MCF 10A (cell line): Measurements from ENCODE around the gene CASD1. TPM values are rescaled to one million over a fixed set of nuclear protein-coding genes. Genes with fewer than 3 reads are reported as not detected.

Experiments
- BruUV-seq: library from RNA; stranded (reverse); fragments of 400-500 nt; replicated peaks from 2 replicates; lab custom pipeline; 2021; lab: Mats Ljungman, UMichigan
- CTCF ChIA-PET: fragments of 300-600 bp; sonication (Branson Sonifier 250); formaldehyde crosslinking; extraction: SDS; loops from one replicate; lab custom pipeline; 2021; ENCODE audit warnings: antibody characterized with exemption, inconsistent platforms; lab: Yijun Ruan, JAX
- POLR2A ChIA-PET: fragments of 300-600, 350-650 bp; sonication (Branson Sonifier 250); formaldehyde crosslinking; extraction: SDS; loops from one replicate; lab custom pipeline; 2020; ENCODE audit warnings: antibody characterized with exemption, inconsistent platforms; lab: Yijun Ruan, JAX
- DNase-seq: peaks from one replicate; pipeline ENCODE4 v3.0.0-alpha.2; 2018; ENCODE audit not compliant: unreplicated experiment
- H3K27ac Mint-ChIP-seq: one replicate; pipeline ENCODE4 v1.8.0; 2022; ENCODE audit warnings: mild to moderate bottlenecking, low read depth, mixed read lengths; ENCODE audit not compliant: unreplicated experiment
- H3K27me3 Mint-ChIP-seq: one replicate; pipeline ENCODE4 v1.8.0; 2022; ENCODE audit warnings: mixed read lengths; ENCODE audit not compliant: insufficient read depth, unreplicated experiment
- H3K36me3 Mint-ChIP-seq: one replicate; pipeline ENCODE4 v1.8.0; 2022; ENCODE audit warnings: mild to moderate bottlenecking, moderate library complexity, mixed read lengths; ENCODE audit not compliant: insufficient read depth, unreplicated experiment
- H3K4me1 Mint-ChIP-seq: one replicate; pipeline ENCODE4 v1.8.0; 2022; ENCODE audit warnings: mixed read lengths; ENCODE audit not compliant: insufficient read depth, unreplicated experiment
- H3K4me3 Mint-ChIP-seq: one replicate; pipeline ENCODE4 v1.8.0; 2022; ENCODE audit warnings: mild to moderate bottlenecking, moderate library complexity, mixed read lengths; ENCODE audit not compliant: unreplicated experiment
- H3K9me3 Mint-ChIP-seq: one replicate; pipeline ENCODE4 v1.8.0; 2022; ENCODE audit warnings: mixed read lengths; ENCODE audit not compliant: unreplicated experiment
- intact Hi-C: fragments of 100-400 bp; cut with micrococcal nuclease; formaldehyde crosslinking; loops from 2 replicates; pipeline ENCODE4 v1.14.1; 2022
- total RNA-seq: library from RNA; stranded (reverse); gene quantifications from 2 replicates; pipeline ENCODE4 v1.2.3, GENCODE V29; 2022
- TF ChIP-seq, protein P1 (sequence below): fragments of 200-600 bp; IDR thresholded peaks from one replicate; pipeline ENCODE4 v1.8.0; 2022; ENCODE audit warnings: antibody characterized with exemption, mild to moderate bottlenecking; ENCODE audit not compliant: unreplicated experiment

CASD1 gene
- total RNA-seq, 1 experiment from 2014 or later, result 15.9 TPM

DNA sequence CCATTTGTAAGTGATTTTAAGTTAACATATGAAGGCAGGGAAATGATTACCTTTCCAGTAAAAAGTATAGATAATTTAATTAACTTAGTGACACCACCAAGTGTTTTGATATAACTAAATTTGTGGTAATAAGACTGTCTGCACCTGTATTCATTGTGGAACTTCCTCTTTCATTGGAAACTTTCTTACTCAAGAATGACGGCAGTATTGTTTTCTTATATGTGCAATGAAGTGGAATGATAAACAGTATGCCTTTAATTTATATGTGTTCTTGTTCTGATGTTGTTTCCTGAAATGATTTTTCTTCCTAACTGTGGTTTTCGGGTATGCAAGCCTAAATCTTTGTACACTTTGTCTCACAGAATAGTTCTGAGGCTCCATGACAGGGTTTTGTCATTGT is 46.4 kb downstream of the CASD1 start:
- Mint-ChIP-seq H3K4me1 (no peaks in the 10 kb centered on the region), H3K27me3 (no peaks in the 10 kb centered on the region)

DNA sequence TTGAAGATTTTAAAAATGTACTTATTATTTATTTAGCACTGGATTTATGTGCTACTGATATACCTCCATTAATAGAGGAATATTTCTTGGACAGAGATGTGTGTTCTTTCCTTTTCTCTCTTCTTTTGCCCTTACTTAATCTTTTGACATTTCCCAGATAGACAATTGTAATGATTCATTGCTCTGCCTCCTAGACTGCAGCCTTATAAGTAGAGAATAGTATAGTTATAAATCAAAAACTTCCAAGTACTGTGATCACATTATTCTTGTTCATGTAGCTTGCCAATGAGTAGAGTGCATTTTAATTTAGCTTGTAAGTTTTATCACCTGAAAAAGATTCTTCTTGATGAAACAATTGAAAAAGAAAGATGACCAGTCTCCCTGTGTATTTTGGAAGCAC is 47.6 kb downstream of the CASD1 start:
- Mint-ChIP-seq H3K27me3 (no peaks in the 10 kb centered on the region), H3K4me3 (no peak overlapping the region), H3K36me3 (peaks cover 26% of the 10 kb centered on the region), H3K4me1 (no peaks in the 10 kb centered on the region), H3K27ac (no peak overlapping the region), H3K9me3 (no peaks in the 10 kb centered on the region)
- ChIA-PET POLR2A (interaction anchor here (0.9 kb wide), 1 partner anchor 99 kb away, joined by 3 read pairs; the partner anchor contains the start of gene SGCE), CTCF (interaction anchor here (1.0 kb wide), 1 partner anchor 643 kb away, joined by 3 read pairs; no protein-coding TSS in a partner anchor)
- intact Hi-C loops, result no loop called here
- no peak for DNase-seq
- TF ChIP-seq, protein P1, sequence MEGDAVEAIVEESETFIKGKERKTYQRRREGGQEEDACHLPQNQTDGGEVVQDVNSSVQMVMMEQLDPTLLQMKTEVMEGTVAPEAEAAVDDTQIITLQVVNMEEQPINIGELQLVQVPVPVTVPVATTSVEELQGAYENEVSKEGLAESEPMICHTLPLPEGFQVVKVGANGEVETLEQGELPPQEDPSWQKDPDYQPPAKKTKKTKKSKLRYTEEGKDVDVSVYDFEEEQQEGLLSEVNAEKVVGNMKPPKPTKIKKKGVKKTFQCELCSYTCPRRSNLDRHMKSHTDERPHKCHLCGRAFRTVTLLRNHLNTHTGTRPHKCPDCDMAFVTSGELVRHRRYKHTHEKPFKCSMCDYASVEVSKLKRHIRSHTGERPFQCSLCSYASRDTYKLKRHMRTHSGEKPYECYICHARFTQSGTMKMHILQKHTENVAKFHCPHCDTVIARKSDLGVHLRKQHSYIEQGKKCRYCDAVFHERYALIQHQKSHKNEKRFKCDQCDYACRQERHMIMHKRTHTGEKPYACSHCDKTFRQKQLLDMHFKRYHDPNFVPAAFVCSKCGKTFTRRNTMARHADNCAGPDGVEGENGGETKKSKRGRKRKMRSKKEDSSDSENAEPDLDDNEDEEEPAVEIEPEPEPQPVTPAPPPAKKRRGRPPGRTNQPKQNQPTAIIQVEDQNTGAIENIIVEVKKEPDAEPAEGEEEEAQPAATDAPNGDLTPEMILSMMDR, result no peak
- no TSS peak for BruUV-seq

More for the DNA sequence above, 46.4 kb downstream of the CASD1 start:
- Mint-ChIP-seq H3K27ac (no peak overlapping the region), H3K9me3 (no peaks in the 10 kb centered on the region), H3K36me3 (peaks cover 29% of the 10 kb centered on the region), H3K4me3 (no peak overlapping the region)
- intact Hi-C loops, result no loop called here
- TF ChIP-seq, protein P1, result no peak
- no peak for DNase-seq
- ChIA-PET CTCF (no interaction called here), POLR2A (interaction anchor here (0.9 kb wide), 1 partner anchor 100 kb away, joined by 3 read pairs; the partner anchor contains the start of gene SGCE)
- no TSS peak for BruUV-seq

DNA sequence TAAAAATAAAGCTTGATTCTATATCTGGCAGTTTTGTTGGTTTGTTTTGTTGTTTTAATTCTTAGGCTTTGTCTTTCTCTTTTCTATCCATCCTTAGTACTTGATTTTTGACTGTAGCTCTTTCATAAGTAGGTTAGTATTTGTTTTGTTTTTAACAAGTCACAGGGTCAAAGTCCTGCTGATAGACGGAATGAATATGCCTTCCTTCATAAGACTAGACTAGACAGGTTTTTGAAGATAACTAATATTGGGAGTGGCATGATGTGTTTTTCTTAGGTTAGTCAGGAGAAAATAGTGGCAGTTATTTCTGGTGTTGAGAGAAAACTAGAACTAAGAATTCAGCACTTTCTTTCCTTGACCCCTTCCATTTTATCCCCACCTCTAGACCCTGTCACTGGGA is 50.4 kb downstream of the CASD1 start:
- H3K27ac Mint-ChIP-seq, result no peak overlapping the region
- H3K36me3 Mint-ChIP-seq, result no peaks in the 10 kb centered on the region
- H3K27me3 Mint-ChIP-seq, result no peaks in the 10 kb centered on the region
- CTCF ChIA-PET, result no interaction called here
- POLR2A ChIA-PET, result no interaction called here
- H3K9me3 Mint-ChIP-seq, result no peaks in the 10 kb centered on the region
- TF ChIP-seq, protein P1, result no peak
- H3K4me1 Mint-ChIP-seq, result no peaks in the 10 kb centered on the region
- no peak overlapping the region for H3K4me3 Mint-ChIP-seq
- no TSS peak for BruUV-seq
- no peak for DNase-seq
- intact Hi-C loops, result no loop called here

DNA sequence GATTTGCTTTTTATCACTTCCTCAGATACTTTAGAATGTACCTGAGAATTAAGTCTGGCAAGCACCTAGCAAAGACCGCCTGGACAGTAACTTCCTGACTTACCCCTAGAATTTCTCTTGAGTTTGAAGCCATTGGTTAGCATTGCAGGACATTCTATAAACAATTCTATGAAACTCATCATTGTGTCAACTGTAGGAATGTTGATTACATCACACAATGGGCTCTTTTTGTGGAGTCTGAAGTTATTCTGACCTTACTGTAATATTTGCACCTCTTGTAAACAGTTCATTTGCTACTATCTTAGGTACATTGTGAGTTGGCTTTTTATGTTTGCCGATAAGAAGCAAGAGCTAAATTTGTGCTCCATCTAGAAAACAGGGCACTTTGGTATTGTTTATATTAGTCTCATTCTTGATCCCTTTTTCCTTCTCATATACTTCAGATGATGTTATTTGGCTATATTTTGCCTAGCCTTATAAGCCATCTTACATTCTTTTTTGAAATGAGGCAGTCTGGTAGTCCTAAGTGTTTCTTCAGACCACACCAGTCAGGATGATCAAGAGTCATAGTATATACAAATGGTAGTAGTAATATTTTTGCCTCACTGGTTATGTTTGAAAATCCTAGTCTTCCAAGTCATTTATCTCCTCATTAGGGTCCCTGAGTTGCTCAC is 52.4 kb downstream of the CASD1 start:
- intact Hi-C loops, result no loop called here
- no TSS peak for BruUV-seq
- DNase-seq, result peak; percentile 8
- Mint-ChIP-seq H3K4me3 (no peak overlapping the region), H3K9me3 (no peaks in the 10 kb centered on the region), H3K27ac (no peak overlapping the region), H3K27me3 (no peaks in the 10 kb centered on the region), H3K36me3 (no peaks in the 10 kb centered on the region), H3K4me1 (no peaks in the 10 kb centered on the region)
- POLR2A ChIA-PET, result interaction anchor here (0.7 kb wide), 1 partner anchor 1993 kb away, joined by 3 read pairs; no protein-coding TSS in a partner anchor
- TF ChIP-seq, protein P1, result no peak
- CTCF ChIA-PET, result interaction anchor here (0.8 to 1.4 kb wide), 3 partner anchors 7 to 161 kb away, joined by 3 to 5 read pairs (median 4); no protein-coding TSS in a partner anchor
